NCI-H1417 treated with DMSO at 0.1 percent for 48 hours (cell line): ENCODE measurements around the gene PCSK2.

Experiments used
- DNase-seq: peaks from one replicate; lab custom pipeline; 2025; lab: John Stamatoyannopoulos, UW

PCSK2 gene

DNA sequence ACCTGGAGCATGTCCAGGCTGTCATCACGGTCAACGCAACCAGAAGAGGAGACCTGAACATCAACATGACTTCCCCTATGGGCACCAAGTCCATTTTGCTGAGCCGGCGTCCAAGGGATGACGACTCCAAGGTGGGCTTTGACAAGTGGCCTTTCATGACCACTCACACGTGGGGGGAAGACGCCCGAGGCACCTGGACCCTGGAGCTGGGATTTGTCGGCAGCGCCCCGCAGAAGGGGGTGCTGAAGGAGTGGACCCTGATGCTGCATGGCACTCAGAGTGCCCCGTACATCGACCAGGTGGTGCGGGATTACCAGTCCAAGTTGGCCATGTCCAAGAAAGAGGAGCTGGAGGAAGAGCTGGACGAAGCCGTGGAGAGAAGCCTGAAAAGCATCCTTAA, 254.8 kb downstream of the PCSK2 start:
- DNase-seq, result no peak

DNA sequence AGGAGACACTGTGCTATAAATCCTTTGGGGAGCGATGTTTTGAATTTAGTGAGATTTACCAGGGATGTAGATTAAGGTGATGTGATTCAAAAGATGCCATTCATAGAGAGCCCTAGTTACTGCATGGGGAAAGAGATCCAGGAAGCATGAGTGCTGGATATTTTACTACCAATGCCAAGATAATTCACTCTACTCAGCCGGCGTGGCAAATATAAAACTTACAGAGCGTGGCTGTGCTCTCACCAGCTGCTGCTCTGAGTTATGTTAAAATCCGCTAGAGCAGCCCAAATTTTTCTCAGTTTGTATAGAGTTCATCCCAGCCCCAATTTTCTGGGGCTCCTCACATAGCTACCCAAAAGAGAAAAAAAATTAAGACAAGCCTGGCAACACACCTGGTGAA, 255.7 kb downstream of the PCSK2 start:
- no peak for DNase-seq

DNA sequence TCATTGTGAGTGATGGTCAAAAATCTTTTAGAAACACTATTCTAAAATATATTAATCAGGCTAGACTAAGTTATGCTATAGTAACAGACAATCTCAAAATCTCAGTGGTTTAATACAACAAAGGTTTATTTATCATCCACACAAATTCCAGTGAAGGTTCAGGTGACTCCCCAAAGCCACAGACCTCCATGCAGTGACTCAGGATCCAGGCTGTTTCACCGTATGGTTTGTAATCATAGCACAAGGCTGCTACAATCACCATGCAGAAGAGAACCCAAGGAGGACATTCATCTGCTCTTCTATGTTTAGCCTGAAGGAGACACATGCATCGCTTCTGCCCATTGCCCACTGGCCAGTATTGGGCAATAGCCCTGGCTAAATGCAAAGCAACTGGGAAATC, 258.2 kb downstream of the PCSK2 start:
- no peak for DNase-seq

DNA sequence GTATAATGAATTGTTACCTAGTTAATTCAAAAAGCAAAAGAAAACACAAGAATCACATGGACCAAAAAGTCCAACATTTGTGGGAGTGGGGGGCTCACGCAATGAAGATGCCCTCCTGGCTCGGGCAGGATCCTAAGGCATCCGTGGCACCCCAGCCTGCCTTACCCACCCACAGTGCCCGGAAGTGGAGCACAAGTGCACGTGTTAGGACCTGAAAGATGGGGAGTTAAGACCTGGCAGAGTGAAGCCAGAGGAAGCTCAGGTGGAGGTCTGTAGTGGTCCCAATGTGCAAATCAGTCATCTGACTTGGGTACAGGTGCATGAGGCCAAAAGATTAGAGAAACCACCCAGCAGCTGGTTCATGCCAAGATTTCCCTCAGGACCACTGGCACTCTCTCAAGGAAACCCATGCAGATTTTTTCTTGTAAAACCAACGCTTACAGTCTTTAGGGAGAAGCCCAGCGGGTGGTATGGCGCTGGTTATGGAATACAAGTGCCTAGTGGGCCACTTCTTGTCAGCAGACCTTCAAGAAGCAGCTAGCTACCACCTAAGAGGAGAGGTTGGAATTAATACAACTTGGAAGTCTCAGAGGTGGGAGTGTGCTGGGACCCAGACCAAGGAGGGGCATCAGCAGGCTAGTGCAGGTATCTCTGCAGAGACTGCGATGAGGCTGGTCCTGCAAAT, 262.2 kb downstream of the PCSK2 start:
- DNase-seq, result no peak

DNA sequence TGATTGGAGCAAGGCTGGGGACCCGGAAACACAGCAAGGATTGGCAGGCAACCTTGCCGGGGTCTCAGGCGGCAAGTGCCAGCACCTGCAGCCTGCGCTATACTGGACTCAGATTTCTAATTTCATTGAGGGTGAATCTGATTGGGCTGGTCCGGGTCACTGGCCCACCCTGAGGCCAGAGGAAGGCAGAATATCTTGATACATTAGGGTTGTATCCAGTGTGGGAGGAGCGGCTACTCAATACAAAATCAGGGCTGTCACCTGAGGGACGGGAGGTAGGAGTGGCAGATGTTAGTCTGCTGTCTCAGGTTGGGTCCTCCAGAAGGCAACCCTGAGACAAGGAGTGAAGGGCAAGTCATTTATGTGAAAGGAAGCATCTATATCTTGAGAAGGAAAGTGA, 263.7 kb downstream of the PCSK2 start:
- no peak for DNase-seq

DNA sequence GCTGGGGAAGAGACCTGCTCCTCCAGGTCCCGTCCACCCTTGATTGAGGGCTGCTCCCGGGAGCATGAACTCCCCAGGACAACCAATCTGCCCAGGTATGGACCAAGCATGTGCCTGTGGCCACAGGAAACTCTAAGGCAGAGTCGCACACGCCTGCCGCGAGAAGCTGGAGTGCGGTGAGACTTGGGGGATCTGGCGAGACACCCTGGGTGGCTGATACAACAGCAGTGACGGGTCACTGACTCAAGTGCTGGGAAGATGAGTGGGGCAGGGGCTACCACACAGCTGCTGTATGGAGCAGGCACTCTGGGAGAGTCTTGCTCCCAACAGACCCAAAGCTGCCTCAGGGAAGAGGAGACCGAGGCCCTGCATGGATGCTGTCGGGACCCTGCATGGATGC, 264.2 kb downstream of the PCSK2 start:
- DNase-seq, result no peak

DNA sequence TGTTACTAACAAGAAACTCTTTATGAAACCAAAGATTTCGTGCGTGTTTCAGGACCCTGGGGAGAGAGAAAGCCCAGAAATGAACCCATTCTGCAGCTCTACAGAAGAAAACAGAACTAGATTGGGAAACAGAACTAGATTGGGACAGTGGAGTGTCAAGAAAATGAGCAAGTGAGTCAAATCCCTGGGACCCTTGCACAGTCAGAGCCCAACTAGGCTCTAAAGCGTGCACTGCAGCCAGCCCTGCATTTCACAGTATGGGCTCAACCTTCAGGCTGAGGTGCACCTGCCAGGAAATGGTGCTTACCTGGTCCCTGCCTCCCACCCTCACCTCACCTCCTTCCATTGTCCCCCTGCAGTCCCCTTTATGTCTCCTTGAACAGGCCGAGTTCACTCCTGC, 264.6 kb downstream of the PCSK2 start:
- no peak for DNase-seq

DNA sequence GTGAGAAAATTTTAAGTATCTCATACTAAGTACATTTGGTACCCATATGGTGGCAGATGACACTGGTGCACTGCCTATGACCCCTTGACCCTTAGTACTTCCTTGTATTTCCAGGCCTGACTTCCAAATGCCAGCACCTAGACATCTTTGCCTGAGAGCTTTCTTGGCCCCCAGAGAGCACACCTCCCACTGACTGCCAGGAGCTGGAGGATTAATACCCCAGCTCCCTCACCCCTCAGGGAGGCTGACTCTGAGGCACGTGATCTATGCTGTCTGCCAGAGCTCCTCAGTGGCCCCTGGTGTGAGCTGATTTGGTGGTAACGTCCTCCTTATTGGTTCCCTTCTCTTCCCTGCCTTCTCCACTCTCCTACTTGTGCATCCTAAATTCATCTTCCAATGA, 266.3 kb downstream of the PCSK2 start:
- DNase-seq, result no peak

DNA sequence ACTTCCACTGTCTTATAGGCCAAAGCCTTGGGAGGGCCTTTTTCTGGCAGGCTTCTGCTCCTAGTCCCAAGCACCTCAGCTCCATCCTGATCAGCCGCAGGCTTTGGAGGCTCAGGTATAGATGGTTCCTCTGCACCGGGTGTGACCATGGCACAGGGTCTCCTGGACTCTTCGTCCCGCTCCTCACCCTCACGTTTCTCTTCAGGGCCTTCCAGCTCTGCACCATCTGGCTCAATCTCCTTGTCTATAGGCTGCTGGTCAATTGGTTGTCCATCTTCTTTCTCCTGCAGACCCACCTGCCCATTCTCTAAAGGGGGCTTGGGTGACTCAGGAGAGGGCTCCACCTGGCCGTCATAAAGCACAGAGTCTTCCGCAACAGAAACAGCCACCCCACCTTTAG, 267.4 kb downstream of the PCSK2 start:
- DNase-seq, result no peak

DNA sequence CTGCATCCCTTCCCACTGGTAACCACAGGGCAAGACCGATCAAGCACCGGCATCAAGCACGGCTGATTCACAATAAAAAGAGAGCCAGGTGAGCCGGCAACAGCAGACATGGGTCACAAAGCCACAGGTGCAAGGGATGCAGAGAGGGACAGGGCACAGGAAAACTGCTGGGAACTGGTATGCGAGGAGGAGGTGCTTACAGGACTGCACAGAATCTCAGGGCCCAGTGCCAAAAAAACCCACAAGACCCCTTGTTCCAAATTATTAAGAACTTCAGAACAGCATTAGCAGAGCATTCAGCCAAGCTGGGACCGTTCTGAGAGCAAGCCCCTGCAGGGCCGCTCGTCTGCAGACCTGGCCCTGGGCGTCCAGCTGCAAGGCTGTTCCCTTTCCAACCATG, 269.0 kb downstream of the PCSK2 start:
- DNase-seq, result no peak

DNA sequence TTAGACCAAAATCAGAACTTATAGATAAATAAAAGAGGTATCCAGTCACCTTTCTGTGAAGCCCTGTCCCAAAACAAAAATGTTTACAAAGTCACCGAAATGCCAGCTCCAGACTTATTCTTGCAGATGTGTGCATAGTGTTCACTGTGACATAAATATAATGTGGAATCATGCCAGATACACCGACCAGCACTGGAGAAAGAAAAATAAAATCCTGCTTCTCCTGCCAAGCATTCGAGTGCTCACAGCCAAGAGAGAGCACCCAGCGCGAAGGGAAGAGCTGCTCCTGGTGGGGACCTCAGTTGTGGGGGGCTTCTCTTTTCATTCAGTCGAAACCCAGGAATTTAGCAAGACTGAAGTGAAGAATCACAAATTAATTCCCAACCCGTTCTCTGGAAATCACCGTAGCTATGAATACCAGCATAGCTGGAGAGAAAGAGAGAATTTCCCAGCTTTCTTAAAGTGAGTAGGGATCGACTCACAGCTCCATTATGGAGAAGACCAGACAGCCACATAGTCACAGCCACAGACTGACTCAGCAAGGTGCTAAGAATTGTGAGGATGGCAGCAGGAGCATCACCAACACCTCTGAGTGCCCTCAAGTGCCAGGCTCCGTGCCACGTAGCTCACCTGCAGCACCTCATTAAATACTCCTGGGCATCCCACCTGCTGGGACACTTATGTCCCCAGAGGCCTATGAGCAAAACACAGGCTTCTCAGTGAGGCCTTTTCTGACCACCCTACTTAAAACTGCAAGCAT, 271.2 kb downstream of the PCSK2 start:
- no peak for DNase-seq

DNA sequence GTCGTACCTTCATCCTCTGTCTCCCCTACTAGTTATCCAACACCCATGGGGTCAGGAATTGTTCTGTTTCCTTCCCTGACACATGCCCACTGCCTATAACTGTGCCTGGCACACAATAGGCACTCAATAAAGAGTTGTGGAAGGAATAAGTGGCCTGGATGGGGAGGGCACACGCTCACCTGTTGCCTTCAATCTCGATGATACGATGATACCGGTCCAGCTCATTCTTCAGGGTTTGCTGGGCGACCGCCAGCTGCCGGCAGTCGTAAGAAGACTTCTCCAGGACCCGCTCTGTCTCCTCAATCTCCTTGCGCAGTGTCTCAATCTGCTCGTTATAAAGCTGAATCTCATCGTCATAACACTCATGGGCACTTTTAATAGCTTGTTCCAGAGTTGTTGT, 271.8 kb downstream of the PCSK2 start:
- no peak for DNase-seq

DNA sequence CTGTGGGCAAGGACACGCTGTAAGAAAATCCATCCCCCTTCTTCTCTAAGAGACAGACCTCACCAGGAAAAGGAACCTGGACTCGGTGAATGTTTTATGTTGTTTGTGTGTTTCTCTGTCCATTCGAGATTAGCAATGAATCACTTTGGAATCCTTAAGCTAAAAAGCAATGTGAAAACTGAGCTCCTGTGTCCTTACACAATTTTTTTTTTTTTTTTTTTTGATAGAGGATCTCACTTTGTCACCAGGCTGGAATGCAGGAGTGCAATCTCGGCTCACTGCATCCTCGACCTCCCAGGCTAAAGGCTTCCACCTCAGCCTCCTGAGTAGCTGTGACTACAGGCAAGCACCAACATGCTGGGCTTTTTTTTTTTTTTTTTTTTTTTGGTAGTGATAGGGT, 272.2 kb downstream of the PCSK2 start:
- no peak for DNase-seq

DNA sequence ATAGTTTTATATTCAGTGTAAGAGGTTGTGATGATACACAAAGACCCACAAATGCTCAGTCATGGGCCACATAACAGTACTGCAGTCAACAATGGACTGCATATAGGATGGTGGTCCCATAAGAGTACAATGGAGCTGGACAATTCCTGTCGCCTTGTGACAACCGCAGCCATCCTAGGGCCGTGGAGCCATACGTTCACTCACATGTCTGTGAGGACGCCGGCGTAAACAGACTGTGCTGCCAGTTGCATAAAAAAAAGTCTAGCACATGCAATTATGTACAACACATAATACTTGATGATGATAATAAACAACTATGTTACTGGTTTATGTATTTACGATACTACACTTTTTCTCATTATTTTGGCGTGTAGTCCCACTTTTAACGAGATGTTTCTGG, 273.4 kb downstream of the PCSK2 start:
- no peak for DNase-seq

DNA sequence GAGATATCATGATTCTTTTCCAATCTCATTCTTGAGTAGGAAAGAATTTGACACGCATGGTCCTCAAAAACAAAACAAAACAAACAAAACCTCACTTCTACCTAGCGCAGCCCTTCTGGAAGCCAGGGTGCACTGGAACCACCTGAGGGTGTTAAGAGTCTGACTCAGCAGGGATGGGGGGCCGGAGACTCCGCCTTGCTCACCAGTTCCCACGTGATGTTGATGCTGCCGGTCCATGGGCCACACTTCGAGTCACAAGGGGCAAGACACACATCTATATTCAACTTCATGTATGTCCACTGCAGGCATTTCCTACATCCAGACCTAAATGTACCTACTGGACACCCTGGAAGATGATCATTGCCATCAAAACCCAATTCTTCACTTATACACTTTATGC, 274.0 kb downstream of the PCSK2 start:
- no peak for DNase-seq

DNA sequence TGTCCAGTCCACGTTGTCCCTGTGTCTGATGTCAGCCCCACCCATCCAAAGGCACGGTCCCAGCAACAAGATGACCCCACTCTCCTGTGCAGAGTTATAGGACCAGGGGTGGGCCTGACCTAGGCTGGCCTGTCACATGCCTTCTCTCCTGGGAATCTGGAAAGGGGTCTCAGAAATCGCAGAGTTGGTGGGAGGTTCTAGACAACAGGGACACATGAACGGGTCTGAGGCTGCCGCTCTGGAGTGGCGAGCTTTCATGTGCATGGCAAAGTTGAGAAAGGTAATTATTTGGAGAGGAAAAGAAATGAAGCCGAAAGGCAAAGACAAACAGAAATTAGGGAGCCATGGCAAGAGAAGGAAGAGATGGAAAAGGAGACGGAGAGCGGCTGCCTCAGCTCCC, 274.9 kb downstream of the PCSK2 start:
- DNase-seq, result no peak

DNA sequence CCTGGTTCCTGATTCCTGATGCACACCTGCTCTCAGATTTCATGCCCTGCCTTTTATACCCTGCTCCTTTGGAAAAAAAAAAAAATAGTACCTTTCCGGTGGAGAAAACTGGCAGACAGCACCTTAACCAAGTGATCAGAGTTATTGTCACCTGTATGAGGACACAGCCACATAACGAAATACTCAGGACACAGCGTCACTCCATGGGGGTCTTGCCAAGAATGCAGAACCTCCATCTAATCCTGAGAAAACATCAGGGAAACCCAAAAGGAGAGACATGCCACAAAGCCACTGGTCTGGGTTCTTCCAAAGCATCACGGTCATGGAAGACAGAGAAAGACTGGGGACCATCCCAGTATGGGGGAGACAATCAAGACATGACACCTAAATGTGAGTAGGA, 275.3 kb downstream of the PCSK2 start:
- DNase-seq, result no peak

DNA sequence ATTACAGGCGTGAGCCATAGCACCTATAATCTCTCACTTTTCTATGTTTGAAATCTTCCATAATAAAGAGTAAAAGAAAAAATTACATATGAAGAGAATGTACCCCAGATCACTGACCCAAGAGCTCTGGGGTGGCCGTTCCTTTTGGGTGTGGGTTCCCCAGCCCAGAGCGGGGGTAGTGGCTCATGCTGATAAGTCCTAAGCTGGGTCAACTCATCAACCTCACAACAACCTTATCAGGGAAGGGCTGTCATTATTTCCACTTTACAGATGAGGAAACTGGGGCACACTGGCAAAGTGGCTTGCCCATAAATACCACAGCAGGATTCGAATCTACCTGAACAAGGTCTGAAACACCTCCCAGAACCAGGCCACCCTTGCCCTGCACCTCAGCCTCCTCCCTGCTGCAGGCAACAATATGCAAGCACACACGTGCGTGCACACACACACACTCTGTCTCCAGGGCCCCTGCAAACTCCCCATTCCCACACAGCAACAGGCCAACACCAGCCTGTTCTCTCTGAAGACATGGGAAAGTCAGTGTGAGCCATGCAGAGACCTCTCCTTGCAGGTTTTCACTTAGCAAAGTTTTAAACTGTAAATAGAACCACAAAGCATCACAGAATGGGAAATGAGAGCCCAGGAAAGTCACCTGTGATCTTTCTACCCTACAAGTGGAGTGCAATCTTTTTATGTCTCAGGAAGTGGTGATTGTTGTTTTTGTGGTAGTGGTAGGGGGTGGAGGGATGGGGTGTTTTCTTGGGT, 276.6 kb downstream of the PCSK2 start:
- no peak for DNase-seq

DNA sequence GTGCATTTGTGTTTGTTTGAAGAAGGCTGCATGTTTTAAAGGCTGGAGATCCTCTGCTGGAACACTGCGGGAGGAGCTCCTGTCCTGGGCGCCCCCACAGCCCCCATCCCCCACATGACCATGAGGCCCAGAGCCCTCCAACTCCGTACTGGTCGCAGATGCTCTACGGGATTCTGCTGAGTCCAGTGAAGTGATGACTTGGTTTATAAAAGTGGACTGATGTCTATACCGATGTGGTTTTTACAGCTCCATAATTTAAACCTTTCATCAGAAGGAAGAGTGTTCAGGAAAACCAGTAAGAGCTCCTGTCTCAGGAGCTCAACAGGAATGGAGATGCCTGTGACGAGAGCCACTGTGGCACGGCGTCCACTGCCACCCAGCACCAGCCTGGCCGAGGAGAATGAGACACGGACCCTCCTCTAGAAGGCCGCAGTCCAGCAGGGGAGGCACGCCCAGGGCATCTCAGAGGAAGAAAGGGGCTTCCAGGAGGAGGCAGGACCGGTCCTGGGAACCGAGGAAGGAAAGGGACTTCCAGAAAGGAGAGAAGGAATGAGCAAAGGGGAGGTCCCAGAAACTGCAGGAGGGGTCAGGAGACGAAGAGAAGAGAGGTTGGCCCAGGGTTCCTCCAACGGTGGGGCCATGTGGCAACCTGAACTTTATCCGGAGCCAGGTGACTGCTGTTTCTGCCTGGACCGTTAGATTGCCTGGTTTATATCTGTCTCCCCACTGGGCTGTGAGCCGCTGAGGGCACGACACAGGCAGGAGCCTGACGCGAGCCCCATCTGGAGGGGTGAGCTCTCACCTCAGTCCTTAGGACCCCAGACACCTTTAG, 277.4 kb downstream of the PCSK2 start:
- DNase-seq, result no peak

DNA sequence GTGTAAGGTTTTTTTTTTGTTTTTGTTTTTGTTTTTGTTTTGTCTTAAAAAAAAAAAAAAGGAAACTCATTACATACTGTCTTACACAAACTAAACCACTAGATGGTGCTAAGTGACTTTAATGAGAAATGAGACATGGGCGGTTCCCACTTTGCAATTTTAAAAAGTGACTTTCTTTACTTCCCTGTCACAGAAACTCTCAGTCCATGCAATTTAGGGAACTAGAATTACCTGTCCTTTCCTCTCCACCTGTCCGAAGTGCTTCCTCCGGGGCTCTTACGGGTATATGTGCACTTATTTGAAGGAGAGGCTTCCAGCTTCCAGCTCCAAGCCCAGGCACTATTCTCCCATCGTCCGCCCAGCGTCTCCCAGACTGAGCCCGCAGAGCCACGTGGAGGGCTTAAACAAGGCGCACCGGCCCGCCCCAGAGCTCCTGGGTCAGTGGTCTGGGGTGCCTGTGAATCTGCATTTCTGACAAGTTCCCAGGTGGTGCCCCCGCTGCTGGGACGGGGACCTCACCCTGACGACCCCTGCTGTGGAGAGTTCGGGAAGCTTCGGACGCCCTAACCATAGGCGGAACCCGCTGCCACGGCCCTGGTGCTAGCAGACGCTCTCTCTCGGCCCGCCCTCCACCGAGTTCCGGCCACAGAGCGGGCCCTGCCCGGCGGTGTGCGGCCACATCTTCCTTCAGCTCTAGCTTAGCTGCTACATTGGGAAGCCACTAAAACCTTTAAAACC, 278.2 kb downstream of the PCSK2 start:
- DNase-seq, result peak; percentile 11

DNA sequence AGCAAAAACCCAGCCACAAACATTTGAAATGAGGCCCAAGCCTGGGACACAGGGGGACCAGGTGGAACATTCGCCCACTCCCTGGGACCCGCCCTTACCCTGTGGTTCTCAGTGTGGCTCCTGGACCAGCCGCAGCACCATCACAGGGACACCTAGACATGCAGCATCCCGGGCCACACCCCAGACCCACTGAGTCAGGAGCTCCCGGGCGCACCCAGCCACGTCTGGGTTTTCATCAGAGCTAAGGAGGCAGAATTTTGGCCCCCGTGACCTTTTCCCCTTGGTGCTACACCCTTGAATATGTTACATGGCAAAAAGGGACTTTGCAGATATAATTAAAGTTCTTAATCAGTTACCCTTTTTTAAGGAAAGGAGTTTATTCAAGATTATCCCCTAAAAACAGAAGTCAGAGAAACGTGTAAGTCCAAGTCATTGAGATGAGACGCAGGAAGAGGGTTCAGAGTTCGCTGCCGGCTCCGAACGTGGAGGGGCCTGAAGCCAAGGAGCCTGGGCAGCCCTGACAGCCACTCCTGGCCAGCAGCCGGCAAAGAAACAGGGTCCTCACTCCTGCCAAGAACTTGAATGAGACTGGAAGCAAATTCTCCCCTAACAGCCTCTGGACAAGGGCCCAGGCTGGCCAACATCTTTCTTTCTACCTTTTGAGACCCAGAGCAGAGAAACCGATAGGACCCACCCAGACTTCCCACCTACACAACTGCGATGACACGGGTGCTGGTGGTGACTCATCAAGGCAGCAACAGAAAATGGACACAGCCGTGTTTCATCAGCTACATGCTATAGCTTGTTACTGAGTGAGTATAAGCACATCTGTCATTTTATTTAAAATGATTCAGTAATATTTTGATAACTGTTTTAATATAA, 279.0 kb downstream of the PCSK2 start:
- DNase-seq, result no peak
